Memory B cell (primary cell): ENCODE results near the gene MIA.
"Not testable (repeated sequence)": the region's sequence is repeated elsewhere in the genome, so short reads cannot be mapped to it uniquely, and the experiment has no call there.

Experiments used
- ATAC-seq: fragments of 150-1000 bp; cut with Tn5 transposase; 2 replicates; pipeline ENCODE4 v1.10.0; 2021; ENCODE audit warnings: low read depth, mild to moderate bottlenecking, moderate library complexity
- DNase-seq, 2 donors: peaks; one replicate each; pipeline ENCODE4 v3.0.0; 2022; ENCODE audit warnings: low spot score in 2 of 2
- H3K27ac Mint-ChIP-seq: one replicate; pipeline ENCODE4 v1.8.0; 2022; ENCODE audit warnings: mild to moderate bottlenecking, moderate library complexity, mixed read lengths
- H3K27me3 Mint-ChIP-seq: one replicate; pipeline ENCODE4 v1.8.0; 2022; ENCODE audit warnings: mixed read lengths
- H3K36me3 Mint-ChIP-seq: one replicate; pipeline ENCODE4 v1.8.0; 2022; ENCODE audit warnings: mild to moderate bottlenecking, mixed read lengths
- H3K4me1 Mint-ChIP-seq: one replicate; pipeline ENCODE4 v1.8.0; 2022; ENCODE audit warnings: mixed read lengths
- H3K4me3 Mint-ChIP-seq: one replicate; pipeline ENCODE4 v1.8.0; 2022; ENCODE audit warnings: mild to moderate bottlenecking, moderate library complexity, mixed read lengths
- H3K9me3 Mint-ChIP-seq: one replicate; pipeline ENCODE4 v1.8.0; 2022; ENCODE audit warnings: mixed read lengths

MIA gene

DNA sequence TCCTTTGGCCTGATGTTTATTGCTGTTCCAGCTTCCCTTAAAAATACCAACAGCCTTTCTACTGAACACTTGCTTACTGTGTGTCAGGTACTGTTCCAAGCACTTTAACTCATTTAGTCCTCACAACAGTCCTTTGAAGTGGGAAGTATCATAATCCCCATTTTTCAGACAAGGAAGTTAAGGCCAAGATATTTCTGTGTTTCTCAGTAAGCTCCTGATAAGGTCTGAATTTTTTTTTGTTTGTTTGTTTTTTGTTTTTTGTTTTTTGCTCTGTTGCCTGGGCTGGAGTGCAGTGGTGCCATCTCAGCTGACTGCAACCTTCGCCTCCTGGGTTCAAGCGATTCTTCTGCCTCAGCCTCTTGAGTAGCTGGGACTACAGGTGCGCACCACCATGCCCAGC lies 16.8 kb upstream of the MIA start:
- H3K27ac Mint-ChIP-seq, result no peak overlapping the region
- H3K36me3 Mint-ChIP-seq, result peaks cover 47% of the 10 kb centered on the region
- H3K9me3 Mint-ChIP-seq, result no peaks in the 10 kb centered on the region
- no peaks in the 10 kb centered on the region for H3K27me3 Mint-ChIP-seq
- no peak for DNase-seq
- ATAC-seq, result no peak
- H3K4me1 Mint-ChIP-seq, result peaks cover 28% of the 10 kb centered on the region
- no peak overlapping the region for H3K4me3 Mint-ChIP-seq

DNA sequence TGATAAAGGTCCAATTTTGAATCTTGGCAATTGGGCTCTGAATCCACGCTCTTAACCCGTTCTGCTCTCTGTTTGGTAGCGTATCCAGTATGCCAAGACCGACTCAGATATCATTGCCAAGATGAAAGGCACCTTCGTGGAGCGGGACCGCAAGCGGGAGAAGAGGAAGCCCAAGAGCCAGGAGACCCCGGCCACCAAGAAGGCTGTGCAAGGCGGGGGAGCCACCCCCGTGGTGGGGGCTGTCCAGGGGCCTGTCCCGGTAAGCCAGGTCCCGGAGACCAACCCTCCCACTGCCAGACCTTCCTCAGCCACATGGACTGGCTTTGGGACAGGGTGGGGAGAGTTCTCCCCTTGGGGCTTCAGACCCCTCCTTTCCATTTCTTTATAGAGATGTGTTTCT lies 16.0 kb upstream of the MIA start:
- Mint-ChIP-seq H3K4me3 (no peak overlapping the region), H3K27ac (peak overlapping the region; percentile 48), H3K9me3 (no peaks in the 10 kb centered on the region), H3K4me1 (peaks cover 28% of the 10 kb centered on the region), H3K27me3 (no peaks in the 10 kb centered on the region), H3K36me3 (peaks cover 54% of the 10 kb centered on the region)
- ATAC-seq, result no peak
- DNase-seq, result no peak

DNA sequence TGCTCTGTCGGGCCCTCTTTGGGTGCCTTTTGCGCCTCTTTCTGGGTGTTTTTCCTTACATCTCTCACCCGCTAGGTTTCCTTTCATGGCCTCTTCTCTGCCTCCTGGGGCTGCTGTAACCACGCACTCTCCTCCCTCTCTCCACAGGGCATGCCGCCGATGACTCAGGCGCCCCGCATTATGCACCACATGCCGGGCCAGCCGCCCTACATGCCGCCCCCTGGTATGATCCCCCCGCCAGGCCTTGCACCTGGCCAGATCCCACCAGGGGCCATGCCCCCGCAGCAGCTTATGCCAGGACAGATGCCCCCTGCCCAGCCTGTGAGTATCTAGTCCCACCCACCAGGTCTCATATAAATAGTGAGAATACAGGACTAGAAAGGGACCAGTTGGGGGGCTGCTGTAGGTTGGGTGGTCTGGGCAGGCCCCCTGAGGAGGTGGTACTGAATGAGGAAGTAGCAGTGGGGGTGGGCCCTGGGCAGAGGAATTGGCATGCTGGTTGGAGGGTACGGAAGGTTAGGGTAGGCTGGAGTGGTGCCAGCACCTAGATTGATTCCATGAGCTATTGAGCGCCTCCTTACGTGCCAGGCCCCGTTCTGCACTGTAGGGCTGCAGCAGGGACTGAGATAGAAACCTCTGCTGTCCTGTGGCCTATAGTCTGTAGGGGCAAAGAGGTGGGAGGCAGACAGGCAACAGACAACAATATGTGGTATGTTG lies 12.4 kb upstream of the MIA start:
- H3K36me3 Mint-ChIP-seq, result peaks cover 48% of the 10 kb centered on the region
- no peaks in the 10 kb centered on the region for H3K9me3 Mint-ChIP-seq
- no peak for ATAC-seq
- peaks cover 6% of the 10 kb centered on the region for H3K4me1 Mint-ChIP-seq
- DNase-seq, result no peak
- H3K27me3 Mint-ChIP-seq, result no peaks in the 10 kb centered on the region
- no peak overlapping the region for H3K4me3 Mint-ChIP-seq
- H3K27ac Mint-ChIP-seq, result no peak overlapping the region

- DNase-seq, result no peak
- no peaks in the 10 kb centered on the region for H3K9me3 Mint-ChIP-seq
- H3K4me3 Mint-ChIP-seq, result no peak overlapping the region
- no peaks in the 10 kb centered on the region for H3K27me3 Mint-ChIP-seq
- H3K36me3 Mint-ChIP-seq, result peaks cover 44% of the 10 kb centered on the region
- H3K4me1 Mint-ChIP-seq, result peaks cover 6% of the 10 kb centered on the region
- H3K27ac Mint-ChIP-seq, result no peak overlapping the region
- no peak for ATAC-seq
These were observed 11.8 kb upstream of the MIA start for GRCh38 chr19:40763526-40763925.

GRCh38 chr19:40763963-40764362 lies 11.4 kb upstream of the MIA start:
- Mint-ChIP-seq H3K4me1 (peaks cover 8% of the 10 kb centered on the region), H3K27ac (no peak overlapping the region), H3K27me3 (no peaks in the 10 kb centered on the region), H3K9me3 (no peaks in the 10 kb centered on the region), H3K4me3 (no peak overlapping the region), H3K36me3 (peaks cover 47% of the 10 kb centered on the region)
- ATAC-seq (no peak), DNase-seq (no peak)

DNA sequence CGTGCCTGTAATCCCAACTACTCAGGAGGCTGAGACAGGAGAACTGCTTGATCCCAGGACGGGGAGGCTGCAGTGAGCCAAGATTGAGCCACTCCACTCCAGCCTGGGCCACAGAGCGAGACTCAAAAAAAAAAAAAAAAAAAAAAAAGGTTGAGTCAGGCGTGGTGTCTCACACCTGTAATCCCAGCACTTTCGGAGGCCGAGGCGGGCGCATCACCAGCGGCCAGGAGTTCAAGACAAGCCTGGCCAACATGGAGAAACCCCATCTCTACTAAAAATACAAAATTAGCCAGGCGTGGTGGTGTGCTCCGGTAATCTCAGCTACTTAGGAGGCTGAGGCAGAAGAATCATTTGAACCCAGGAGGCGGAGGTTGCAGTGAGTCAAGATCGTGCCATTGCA lies 8.9 kb upstream of the MIA start:
- H3K9me3 Mint-ChIP-seq, H3K27me3 Mint-ChIP-seq, H3K4me3 Mint-ChIP-seq, ATAC-seq, H3K27ac Mint-ChIP-seq, DNase-seq: not testable (repeated sequence)
- peaks cover 44% of the 10 kb centered on the region for H3K36me3 Mint-ChIP-seq
- H3K4me1 Mint-ChIP-seq, result peaks cover 13% of the 10 kb centered on the region

GRCh38 chr19:40768869-40769268 lies 6.5 kb upstream of the MIA start:
- DNase-seq (no peak), ATAC-seq (no peak)
- peaks cover 10% of the 10 kb centered on the region for H3K4me1 Mint-ChIP-seq
- peaks cover 4% of the 10 kb centered on the region for H3K9me3 Mint-ChIP-seq
- H3K36me3 Mint-ChIP-seq, result peaks cover 27% of the 10 kb centered on the region
- H3K27me3 Mint-ChIP-seq, result no peaks in the 10 kb centered on the region
- H3K27ac Mint-ChIP-seq, result no peak overlapping the region
- no peak overlapping the region for H3K4me3 Mint-ChIP-seq

GRCh38 chr19:40771101-40771862 lies 4.0 kb upstream of the MIA start:
- Mint-ChIP-seq H3K36me3 (peaks cover 16% of the 10 kb centered on the region), H3K4me1 (peaks cover 17% of the 10 kb centered on the region)
- H3K27ac Mint-ChIP-seq, H3K9me3 Mint-ChIP-seq, H3K4me3 Mint-ChIP-seq, DNase-seq, H3K27me3 Mint-ChIP-seq: not testable (repeated sequence)
- peak; percentile 27 for ATAC-seq

DNA sequence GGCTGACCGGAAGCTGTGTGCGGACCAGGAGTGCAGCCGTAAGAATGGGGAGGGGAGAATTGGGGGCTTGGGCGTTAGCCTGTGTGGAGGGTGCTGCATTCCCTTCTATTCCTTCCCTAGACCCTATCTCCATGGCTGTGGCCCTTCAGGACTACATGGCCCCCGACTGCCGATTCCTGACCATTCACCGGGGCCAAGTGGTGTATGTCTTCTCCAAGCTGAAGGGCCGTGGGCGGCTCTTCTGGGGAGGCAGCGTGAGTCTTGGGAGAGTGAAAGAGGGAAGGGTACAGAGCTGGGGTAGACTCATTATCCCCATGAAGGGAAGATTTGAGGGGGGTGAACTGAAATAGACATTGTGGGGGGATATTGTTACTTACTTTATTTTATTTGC lies 306 bp downstream of the MIA start:
- Mint-ChIP-seq H3K9me3 (peaks cover 1% of the 10 kb centered on the region), H3K27ac (peak overlapping the region; percentile 36), H3K27me3 (no peaks in the 10 kb centered on the region), H3K4me1 (peaks cover 34% of the 10 kb centered on the region), H3K36me3 (peaks cover 12% of the 10 kb centered on the region), H3K4me3 (peak overlapping the region; percentile 43)
- ATAC-seq (no peak), DNase-seq (no peak)

DNA sequence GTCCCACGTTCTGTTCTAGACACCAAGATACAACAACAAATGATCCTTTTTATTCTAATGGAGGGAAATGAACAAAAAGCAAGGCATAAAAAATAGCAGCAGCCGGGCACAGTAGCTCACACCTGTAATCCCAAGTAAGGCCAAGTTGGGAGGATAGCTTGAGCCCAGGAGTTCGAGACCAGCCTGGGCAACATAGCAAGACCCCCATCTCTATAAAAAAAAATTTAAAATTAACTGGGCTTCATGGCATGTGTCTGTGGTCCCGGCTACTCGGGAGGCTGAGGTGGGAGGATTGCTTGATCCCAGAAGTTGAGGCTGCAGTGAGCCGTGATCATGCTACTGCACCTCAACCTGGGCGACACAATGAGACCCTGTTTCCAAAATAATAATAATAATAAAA lies 1.0 kb downstream of the MIA start:
- ATAC-seq (no peak), DNase-seq (no peak)
- Mint-ChIP-seq H3K36me3 (peaks cover 16% of the 10 kb centered on the region), H3K4me3 (no peak overlapping the region), H3K27ac (peak overlapping the region; percentile 95), H3K27me3 (no peaks in the 10 kb centered on the region), H3K9me3 (peaks cover 1% of the 10 kb centered on the region), H3K4me1 (peaks cover 37% of the 10 kb centered on the region)

GRCh38 chr19:40776932-40777644 lies 1.8 kb downstream of the MIA start:
- Mint-ChIP-seq H3K27me3 (no peaks in the 10 kb centered on the region), H3K27ac (peak overlapping the region; percentile 95), H3K4me1 (peaks cover 41% of the 10 kb centered on the region), H3K9me3 (no peaks in the 10 kb centered on the region), H3K4me3 (peak overlapping the region; percentile 91), H3K36me3 (peaks cover 18% of the 10 kb centered on the region)
- DNase-seq (peak; percentile 32 to 90), ATAC-seq (peak; percentile 63)

- H3K4me3 Mint-ChIP-seq, result peak overlapping the region; percentile 91
- DNase-seq, result peak in 1 of 2 donors; percentile 82
- H3K4me1 Mint-ChIP-seq, result peaks cover 43% of the 10 kb centered on the region
- no peaks in the 10 kb centered on the region for H3K9me3 Mint-ChIP-seq
- no peak for ATAC-seq
- H3K36me3 Mint-ChIP-seq, result peaks cover 20% of the 10 kb centered on the region
- peak overlapping the region; percentile 95 for H3K27ac Mint-ChIP-seq
- no peaks in the 10 kb centered on the region for H3K27me3 Mint-ChIP-seq
These were observed 2.3 kb downstream of the MIA start for GRCh38 chr19:40777645-40777936.

DNA sequence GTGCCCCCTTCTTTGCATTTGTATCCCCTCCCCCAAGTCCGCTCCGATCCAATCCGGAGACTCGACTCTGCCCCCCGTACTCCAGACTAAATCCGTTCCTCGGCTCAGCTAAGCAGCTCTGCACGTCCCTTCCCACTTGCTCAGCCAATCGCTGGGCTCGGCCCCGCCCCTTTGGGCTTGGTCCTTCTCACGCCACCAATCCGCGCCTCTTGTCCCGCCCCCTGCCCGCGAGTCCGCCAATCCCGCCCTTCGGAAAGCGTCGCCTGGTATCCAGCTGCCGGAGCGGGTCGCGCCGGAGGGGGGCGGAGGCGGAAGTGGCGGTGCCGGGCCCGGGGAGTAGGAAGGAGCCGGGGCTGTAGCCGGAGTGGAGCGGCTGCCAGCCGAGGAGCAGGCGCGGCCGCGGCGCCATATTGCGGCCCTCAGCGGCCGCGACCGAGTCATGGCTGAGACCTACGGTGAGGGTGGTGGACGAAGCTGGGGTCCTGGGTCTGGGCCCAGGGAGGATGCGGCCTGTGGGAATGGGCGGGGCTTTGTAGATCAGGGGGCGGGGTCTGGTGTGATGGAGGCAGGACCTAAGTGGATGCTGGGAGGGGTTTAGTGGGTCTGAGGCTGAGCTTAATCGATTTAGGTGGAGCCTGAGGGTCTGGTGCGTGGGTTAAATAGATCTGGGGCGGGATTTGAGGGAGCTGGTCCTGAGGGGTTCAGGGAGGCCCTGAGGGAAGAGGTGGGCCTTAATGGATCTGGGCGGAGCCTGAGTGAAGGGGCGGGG lies 2.8 kb downstream of the MIA start, which contains the start of gene RAB4B:
RAB4B (plus strand) TSS at position 311 of the 769 bp plus-strand sequence; CDS start at position 440, 129 bp downstream.
- no peaks in the 10 kb centered on the region for H3K9me3 Mint-ChIP-seq
- H3K27ac Mint-ChIP-seq, result peak within 1 kb of the TSS; percentile 95
- H3K27me3 Mint-ChIP-seq, result no peaks in the 10 kb centered on the region
- H3K4me3 Mint-ChIP-seq, result peak within 1 kb of the TSS; percentile 91
- peaks cover 43% of the 10 kb centered on the region for H3K4me1 Mint-ChIP-seq
- peak; percentile 72 for ATAC-seq
- peaks cover 20% of the 10 kb centered on the region for H3K36me3 Mint-ChIP-seq
- peak; percentile 95 to 99 for DNase-seq
